HepG2 (cell line): ENCODE results near the gene COASY. TPM values are rescaled to one million over a fixed set of nuclear protein-coding genes. Genes with fewer than 3 reads are reported as not detected.

Experiments used
- AHDC1 ChIP-seq: sonication (generic); formaldehyde crosslinking; IDR thresholded peaks from 2 replicates; pipeline ENCODE4 v1.5.1; 2020; ENCODE audit warnings: mild to moderate bottlenecking, missing genetic modification reagents, borderline replicate concordance
- ARNTL ChIP-seq: sonication (generic); formaldehyde crosslinking; IDR thresholded peaks from 2 replicates; pipeline ENCODE4 v1.4.0; 2020; ENCODE audit warnings: mild to moderate bottlenecking, missing genetic modification reagents
- HIC2 ChIP-seq: sonication (generic); formaldehyde crosslinking; IDR thresholded peaks from 2 replicates; pipeline ENCODE4 v1.9.0; 2022; ENCODE audit warnings: low read depth, missing genetic modification reagents
- SOX5 ChIP-seq: IDR thresholded peaks from 2 replicates; pipeline ENCODE4 v1.6.1; 2016; ENCODE audit warnings: borderline replicate concordance
- ZBTB40 ChIP-seq, 2 experiments: fragments of 450-650 bp in 1 of 2; sonication (generic) in 1 of 2; formaldehyde crosslinking in 1 of 2; IDR thresholded peaks; 2 replicates each; pipeline versions ENCODE4 v1.6.1 to v1.8.0; 2016 to 2022; ENCODE audit warnings: antibody characterized with exemption in 1 of 2, mild to moderate bottlenecking in 1 of 2, missing genetic modification reagents in 1 of 2
- ZNF121 ChIP-seq: sonication (generic); formaldehyde crosslinking; IDR thresholded peaks from 2 replicates; pipeline ENCODE4 v1.5.0; 2020; ENCODE audit warnings: mild to moderate bottlenecking, missing genetic modification reagents
- polyA plus RNA-seq, 8 experiments: library from polyadenylated mRNA; depleted of rRNA in 3 of 8; stranded (reverse) in 7 of 8; unstranded in 1 of 8; fragments of >200 nt; fragmentation: Illumina TruSeq in 4 of 8; extraction: Trizol in 4 of 8; gene quantifications; 2 replicates each; pipeline versions ENCODE4 v1.2.1 to v1.2.3, GENCODE V29; 2011 to 2016; ENCODE audit warnings: low read depth in 4 of 8, missing spikeins in 1 of 8, mixed read lengths in 1 of 8; ENCODE audit not compliant: insufficient read depth in 1 of 8
- total RNA-seq, 5 experiments: library from RNA; depleted of rRNA; stranded (reverse); fragments of >200 nt; fragmentation: Illumina TruSeq; extraction: Trizol; gene quantifications; 2 replicates each; pipeline ENCODE4 v1.2.3, GENCODE V29; 2016; ENCODE audit warnings: low read depth in 1 of 5

The COASY gene
- total and polyA plus RNA-seq, 2 of the 13 experiments (the other 11 are each of a cell fraction or from before 2014, with no cell fraction given), result 90.7 to 125 TPM

GRCh38 chr17:42527932-42528331, 34.0 kb upstream of the COASY start (continued):
- 0 out of 2 replicates have a peak, but pooled peaks have one; percentile 29 for TF ChIP-seq AHDC1 (CRISPR knock-in tag)
- TF ChIP-seq ZBTB40 (IDR thresholded peaks at IDR 0.05), result no peak
- 0 out of 2 replicates have a peak, but pooled peaks have one; percentile 34 for TF ChIP-seq ZBTB40 (CRISPR knock-in tag; IDR thresholded peaks at IDR 0.05)
- TF ChIP-seq ARNTL (CRISPR knock-in tag), result 0 out of 2 replicates have a peak, but pooled peaks have one; percentile 20
- peak; percentile 37; the same call in 1 of the 2 replicates for TF ChIP-seq ZNF121 (CRISPR knock-in tag)
- peak; percentile 38; the same call in 1 of the 2 replicates for TF ChIP-seq SOX5 (CRISPR knock-in tag)
- TF ChIP-seq HIC2 (CRISPR knock-in tag), result peak; percentile 40; the same call in 1 of the 2 replicates
